Common myeloid progenitor, CD34-positive (primary cell): ENCODE results near the gene CNPY4.

Experiments used
- CTCF ChIA-PET: fragments of 350-600 bp; sonication (Branson Sonifier 250); formaldehyde crosslinking; loops from one replicate; lab custom pipeline; 2021; ENCODE audit warnings: antibody characterized with exemption; lab: Charles Lee
- POLR2A ChIA-PET: fragments of 350-600 bp; sonication (Branson Sonifier 250); formaldehyde crosslinking; loops from one replicate; lab custom pipeline; 2021; ENCODE audit warnings: antibody characterized with exemption; lab: Charles Lee
- DNase-seq, 3 donors: peaks; one replicate each; pipeline versions ENCODE4 v3.0.0 to v3.0.0-alpha.2; 2013
- H3K27ac ChIP-seq, 2 experiments: 1 replicate in 1 of 2; 2 replicates in 1 of 2; pipeline ENCODE4 v1.7.0; 2013; ENCODE audit warnings: inconsistent platforms in 2 of 2, low read length in 2 of 2, mild to moderate bottlenecking in 2 of 2, low read depth in 1 of 2, moderate library complexity in 1 of 2; ENCODE audit not compliant: severe bottlenecking in 2 of 2, insufficient read depth in 1 of 2, poor library complexity in 1 of 2
- H3K27me3 ChIP-seq, 5 experiments: replicated peaks in 2 of 5; 1 replicate in 3 of 5; 2 replicates in 2 of 5; pipeline versions ENCODE4 v1.6.1 to v1.7.0; 2013; ENCODE audit warnings: low read length in 4 of 5, mild to moderate bottlenecking in 2 of 5, moderate library complexity in 2 of 5, inconsistent platforms in 1 of 5; ENCODE audit not compliant: insufficient read depth in 5 of 5, control insufficient read depth in 4 of 5
- H3K36me3 ChIP-seq, 4 experiments: 1 replicate in 2 of 4; 2 replicates in 2 of 4; pipeline versions ENCODE4 v1.6.1 to v1.7.0; 2013; ENCODE audit warnings: low read length in 3 of 4, control low read depth in 1 of 4, mild to moderate bottlenecking in 1 of 4; ENCODE audit not compliant: control insufficient read depth in 4 of 4, insufficient read depth in 4 of 4
- H3K4me1 ChIP-seq, 4 experiments: 1 replicate in 3 of 4; 2 replicates in 1 of 4; pipeline versions ENCODE4 v1.6.1 to v1.7.1; 2013; ENCODE audit warnings: low read length in 3 of 4, mild to moderate bottlenecking in 3 of 4, control low read depth in 1 of 4, inconsistent platforms in 1 of 4, moderate library complexity in 1 of 4; ENCODE audit not compliant: control insufficient read depth in 4 of 4, insufficient read depth in 4 of 4; ENCODE audit errors: control extremely low read depth in 1 of 4
- H3K4me3 ChIP-seq, 7 experiments: 1 replicate in 4 of 7; 2 replicates in 3 of 7; pipeline versions ENCODE4 v1.5.1 to v1.7.0; 2013; ENCODE audit warnings: mild to moderate bottlenecking in 7 of 7, low read length in 6 of 7, moderate library complexity in 6 of 7, inconsistent platforms in 2 of 7, low read depth in 2 of 7, control low read depth in 1 of 7; ENCODE audit not compliant: insufficient read depth in 4 of 7, control insufficient read depth in 1 of 7; ENCODE audit errors: extremely low read depth in 1 of 7
- H3K9me3 ChIP-seq, 5 experiments: 1 replicate in 4 of 5; 2 replicates in 1 of 5; pipeline versions ENCODE4 v1.6.1 to v1.7.1; 2013; ENCODE audit warnings: low read length in 4 of 5, mild to moderate bottlenecking in 2 of 5, inconsistent platforms in 1 of 5, low read depth in 1 of 5, moderate library complexity in 1 of 5; ENCODE audit not compliant: control insufficient read depth in 4 of 5, insufficient read depth in 2 of 5; ENCODE audit errors: control extremely low read depth in 1 of 5
- WGBS: methylation state at CpG from one replicate; pipeline ENCODE4 v1.1.5; 2013; ENCODE audit not compliant: insufficient coverage; 5-methylcytosine and 5-hydroxymethylcytosine counted together

CNPY4 gene

DNA sequence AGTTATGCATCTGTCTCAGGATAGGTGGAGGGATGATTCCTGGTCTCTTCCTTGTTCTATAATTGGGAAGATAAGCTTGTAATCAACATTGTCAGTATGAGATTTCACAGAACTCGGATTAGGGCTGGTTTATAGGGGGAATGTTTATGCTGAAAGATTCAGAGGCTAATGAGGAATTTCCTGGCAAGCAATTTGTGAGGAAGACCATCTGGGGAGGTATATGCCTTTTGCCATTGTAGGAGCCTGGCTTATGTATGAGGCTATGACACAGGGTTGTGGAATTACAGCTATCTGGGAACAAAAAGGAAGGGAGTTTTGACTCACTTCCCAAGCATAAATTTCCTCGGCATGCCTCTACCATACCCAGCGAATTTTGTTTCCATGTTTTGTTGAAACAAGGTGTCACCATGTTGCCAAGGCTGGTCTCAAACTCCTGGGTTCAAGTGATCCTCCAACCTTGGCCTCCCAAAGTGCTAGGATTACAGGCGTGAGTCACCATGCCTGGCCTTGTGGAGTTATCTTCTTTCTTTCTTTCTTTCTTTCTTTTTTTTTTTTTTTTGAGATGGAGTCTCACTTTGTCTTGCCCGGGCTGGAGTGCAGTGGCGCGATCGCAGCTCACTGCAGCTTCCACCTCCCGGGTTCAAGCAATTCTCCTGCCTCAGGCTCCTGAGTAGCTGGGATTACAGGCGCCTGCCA, 32.2 kb upstream of the CNPY4 start:
- Histone ChIP-seq H3K4me1 (peaks cover 3 to 29% (median 22%) of the 10 kb centered on the region in 4 experiments), H3K9me3 (no peaks in the 10 kb centered on the region), H3K36me3 (peaks cover 3 to 20% (median 15%) of the 10 kb centered on the region in 4 experiments), H3K4me3 (no peak overlapping the region), H3K27me3 (no peaks in the 10 kb centered on the region), H3K27ac (no peak overlapping the region)
- CTCF ChIA-PET = interaction anchor here (0.8 to 2.1 kb wide), 2 partner anchors 13 to 44 kb away, joined by 5 to 6 read pairs; no protein-coding TSS in a partner anchor
- no peak for DNase-seq
- POLR2A ChIA-PET = no interaction called here
- WGBS = 98% methylated on average over 8 of the region's 10 CpGs

DNA sequence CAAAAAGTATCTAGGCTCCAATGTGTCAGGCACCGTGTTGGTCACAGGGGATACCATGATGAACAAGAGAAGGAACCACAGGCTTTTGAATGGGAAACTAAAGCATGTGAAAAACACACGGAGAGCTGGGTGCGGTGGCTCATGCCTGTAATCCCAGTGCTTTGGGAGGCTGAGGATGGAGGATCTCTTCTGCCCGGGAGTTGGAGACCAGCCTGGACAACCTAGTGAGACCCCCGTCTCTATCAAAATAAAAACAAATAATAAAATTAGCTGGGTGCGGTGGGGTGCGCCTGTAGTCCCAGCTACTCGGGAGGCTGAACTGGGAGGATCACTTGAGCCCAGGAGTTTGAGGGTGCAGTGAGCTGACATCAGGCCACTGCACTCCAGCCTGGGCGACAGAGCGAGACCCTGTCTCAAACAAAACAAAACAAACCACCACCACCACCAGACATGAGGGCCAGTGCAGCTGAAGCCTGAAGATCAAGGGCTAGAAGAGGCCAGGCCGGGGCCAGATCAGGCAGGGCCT, 31.3 kb upstream of the CNPY4 start:
- ChIA-PET POLR2A (interaction anchor here (0.9 to 1.6 kb wide), 2 partner anchors 12 to 13 kb away, joined by 5 read pairs; partner anchors contain the start of gene AP4M1), CTCF (interaction anchor here (1.0 to 2.1 kb wide), 3 partner anchors 13 to 43 kb away, joined by 3 to 6 read pairs (median 6); partner anchors contain the start of genes AP4M1 and MCM7)
- DNase-seq = no peak
- no peaks in the 10 kb centered on the region for H3K27me3 ChIP-seq
- 90% methylated on average over 3 of the region's 11 CpGs for WGBS
- peak overlapping the region in 6 of 7 experiments; percentile 84 to 90 (median 86) for H3K4me3 ChIP-seq
- H3K4me1 ChIP-seq = peaks cover 0 to 20% (median 15%) of the 10 kb centered on the region in 4 experiments
- peaks cover 3 to 30% (median 24%) of the 10 kb centered on the region in 4 experiments for H3K36me3 ChIP-seq
- H3K9me3 ChIP-seq = no peaks in the 10 kb centered on the region
- peak overlapping the region; percentile 77 to 89 for H3K27ac ChIP-seq

DNA sequence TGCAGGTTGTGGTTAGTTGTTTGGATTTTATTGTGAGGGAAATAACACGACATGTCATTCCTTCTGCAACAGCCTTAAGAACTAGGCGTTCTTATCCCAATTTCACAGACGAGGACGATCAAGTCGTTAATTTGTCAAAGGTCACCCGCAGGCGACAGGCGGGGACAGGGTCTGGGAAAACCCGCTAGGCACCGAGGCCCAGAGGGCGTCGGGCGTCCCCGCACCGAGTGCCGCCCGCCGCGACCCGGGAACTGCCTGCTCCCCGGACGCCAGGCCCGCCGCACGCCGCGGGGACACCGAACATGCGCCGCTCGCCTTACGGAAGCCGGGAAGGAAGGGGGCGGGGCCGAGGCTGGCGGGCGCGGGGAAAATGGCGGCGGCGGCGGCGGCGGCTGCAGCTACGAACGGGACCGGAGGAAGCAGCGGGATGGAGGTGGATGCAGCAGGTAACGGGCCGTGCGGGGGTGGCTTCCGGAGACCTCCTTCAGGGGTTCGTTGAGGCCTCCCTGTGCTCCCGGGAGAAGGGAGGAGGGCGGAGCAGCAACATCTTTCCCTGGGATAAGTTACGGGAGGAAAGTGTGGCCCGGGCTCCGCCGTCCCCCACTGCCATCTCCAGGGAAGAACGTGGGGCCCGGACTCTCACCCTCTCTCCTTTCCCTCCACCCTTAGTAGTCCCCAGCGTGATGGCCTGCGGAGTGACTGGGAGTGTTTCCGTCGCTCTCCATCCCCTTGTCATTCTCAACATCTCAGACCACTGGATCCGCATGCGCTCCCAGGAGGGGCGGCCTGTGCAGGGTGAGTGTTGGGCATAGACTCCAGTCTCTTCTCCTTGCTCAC, 30.6 kb upstream of the CNPY4 start, which contains the start of gene COPS6:
COPS6 (plus strand) TSS at position 349 of the 837 bp plus-strand sequence; CDS start at position 371, 22 bp downstream.
- H3K4me1 ChIP-seq = peaks cover 0 to 20% (median 13%) of the 10 kb centered on the region in 4 experiments
- peak; percentile 72 to 80 (median 77) for DNase-seq
- CTCF ChIA-PET = interaction anchor here (1.0 to 2.1 kb wide), 3 partner anchors 12 to 42 kb away, joined by 3 to 6 read pairs (median 6); partner anchors contain the start of genes AP4M1 and MCM7

DNA sequence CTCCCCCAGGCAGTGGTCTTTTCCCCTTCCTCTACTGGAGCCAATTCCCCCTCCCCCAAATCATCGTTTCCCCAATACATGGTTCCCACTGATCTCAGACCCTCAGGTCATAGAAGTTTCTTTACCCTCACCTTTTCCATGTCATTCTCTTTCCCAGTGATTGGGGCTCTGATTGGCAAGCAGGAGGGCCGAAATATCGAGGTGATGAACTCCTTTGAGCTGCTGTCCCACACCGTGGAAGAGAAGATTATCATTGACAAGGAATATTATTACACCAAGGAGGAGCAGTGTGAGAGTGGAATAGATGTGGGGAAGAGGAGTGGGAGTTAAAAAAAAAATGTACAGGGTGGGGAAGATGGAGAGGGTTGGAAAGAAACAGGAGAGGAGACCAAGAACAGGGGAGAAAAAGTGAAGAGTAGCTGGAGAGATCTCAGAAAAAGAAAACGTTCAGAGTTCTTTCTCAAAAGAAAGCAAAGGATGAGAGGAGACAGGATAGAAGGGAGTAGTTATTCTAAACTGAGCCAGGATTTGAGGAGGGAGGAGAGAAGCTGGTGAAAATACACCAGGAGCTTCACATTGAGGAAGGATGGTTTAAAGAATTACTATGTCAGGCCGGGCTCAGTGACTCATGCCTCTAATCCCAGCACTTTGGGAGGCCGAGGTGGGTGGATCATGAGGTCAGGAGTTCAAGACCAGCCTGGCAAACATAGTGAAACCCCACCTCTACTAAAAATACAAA, 29.8 kb upstream of the CNPY4 start:
- H3K4me1 ChIP-seq = peaks cover 0 to 20% (median 13%) of the 10 kb centered on the region in 4 experiments
- 69% methylated on average over 3 of the region's 7 CpGs for WGBS
- peak overlapping the region; percentile 83 to 90 (median 85) for H3K4me3 ChIP-seq
- ChIA-PET POLR2A (interaction anchor here (0.7 to 1.6 kb wide), 3 partner anchors 11 to 549 kb away, joined by 3 to 5 read pairs (median 4); no protein-coding TSS in a partner anchor), CTCF (interaction anchor here (0.6 to 1.3 kb wide), 3 partner anchors 11 to 42 kb away, joined by 3 to 6 read pairs (median 4); partner anchors contain the start of genes AP4M1 and MCM7)
- peak overlapping the region; percentile 66 to 89 for H3K27ac ChIP-seq
- no peaks in the 10 kb centered on the region for H3K27me3 ChIP-seq
- DNase-seq = no peak
- H3K9me3 ChIP-seq = no peaks in the 10 kb centered on the region
- peaks cover 7 to 45% (median 38%) of the 10 kb centered on the region in 4 experiments for H3K36me3 ChIP-seq

More for the DNA sequence above, 30.6 kb upstream of the CNPY4 start, which contains the start of gene COPS6:
- Histone ChIP-seq H3K27ac (peak within 1 kb of the TSS; percentile 77 to 89), H3K27me3 (no peaks in the 10 kb centered on the region), H3K36me3 (peaks cover 3 to 37% (median 31%) of the 10 kb centered on the region in 4 experiments), H3K4me3 (peak within 1 kb of the TSS; percentile 83 to 90 (median 85)), H3K9me3 (no peaks in the 10 kb centered on the region)
- POLR2A ChIA-PET = interaction anchor here (0.9 to 1.6 kb wide), 2 partner anchors 12 to 13 kb away, joined by 5 read pairs; partner anchors contain the start of gene AP4M1
- WGBS = 0% methylated on average over 61 of the region's 68 CpGs

DNA sequence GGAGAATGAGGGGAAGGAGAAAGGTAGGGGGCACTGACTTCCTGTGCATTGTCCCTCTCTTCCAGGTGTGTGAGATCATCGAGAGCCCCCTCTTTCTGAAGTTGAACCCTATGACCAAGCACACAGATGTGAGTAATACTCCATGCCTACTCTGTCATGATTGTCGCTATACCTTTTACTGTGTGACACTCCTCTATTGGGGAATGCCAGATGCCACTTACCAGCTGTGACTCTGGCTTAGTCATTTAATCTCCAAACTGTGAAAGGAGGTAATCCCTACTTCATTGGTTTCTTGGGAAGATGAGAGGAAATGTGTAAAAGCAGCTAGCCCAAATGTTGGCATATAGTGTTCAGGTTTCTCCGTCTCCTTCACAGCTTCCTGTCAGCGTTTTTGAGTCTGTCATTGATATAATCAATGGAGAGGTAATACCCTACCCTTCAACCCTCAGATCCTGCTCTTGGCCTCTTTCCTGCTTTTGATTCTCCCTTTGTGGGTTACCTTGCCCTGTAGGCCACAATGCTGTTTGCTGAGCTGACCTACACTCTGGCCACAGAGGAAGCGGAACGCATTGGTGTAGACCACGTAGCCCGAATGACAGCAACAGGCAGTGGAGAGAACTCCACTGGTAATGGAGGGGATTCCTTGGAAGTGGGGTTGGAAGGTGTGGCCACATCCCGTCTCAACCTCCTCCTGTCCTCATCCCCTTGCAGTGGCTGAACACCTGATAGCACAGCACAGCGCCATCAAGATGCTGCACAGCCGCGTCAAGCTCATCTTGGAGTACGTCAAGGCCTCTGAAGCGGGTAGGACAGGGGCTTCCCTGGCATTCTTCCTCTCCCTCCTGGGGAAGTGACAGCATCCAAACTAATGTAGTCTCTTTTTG, 28.7 kb upstream of the CNPY4 start:
- DNase-seq = no peak
- peaks cover 13 to 56% (median 49%) of the 10 kb centered on the region in 4 experiments for H3K36me3 ChIP-seq
- H3K27ac ChIP-seq = no peak overlapping the region
- H3K4me1 ChIP-seq = peaks cover 0 to 20% (median 13%) of the 10 kb centered on the region in 4 experiments
- ChIA-PET CTCF (interaction anchor here (1.1 to 1.9 kb wide), 2 partner anchors 8 to 11 kb away, joined by 4 to 7 read pairs; partner anchors contain the start of genes AP4M1 and MCM7), POLR2A (interaction anchor here (1.9 to 2.3 kb wide), 2 partner anchors 8 to 10 kb away, joined by 5 to 8 read pairs; partner anchors contain the start of gene MCM7)
- no peaks in the 10 kb centered on the region for H3K27me3 ChIP-seq
- no peaks in the 10 kb centered on the region for H3K9me3 ChIP-seq
- H3K4me3 ChIP-seq = no peak overlapping the region
- WGBS = 93% methylated on average over 12 of the region's 14 CpGs
